ENCODE results near the gene PELI1. TPM values are rescaled to one million over a fixed set of nuclear protein-coding genes. Genes with fewer than 3 reads are reported as not detected.

Gene PELI1
- total RNA-seq, 1 experiment from 2014 or later: 26.2 TPM

GRCh38 chr2:64056021-64056420 lies 88.2 kb downstream of the PELI1 start:
- TF ChIP-seq CTCF (IDR thresholded peaks at IDR 0.05; ENCODE audit: unreplicated experiment): no peak
- H3K27ac Mint-ChIP-seq (ENCODE audit: unreplicated experiment): no peak overlapping the region
- no peaks in the 10 kb centered on the region for H3K4me1 Mint-ChIP-seq (ENCODE audit: low read depth, unreplicated experiment)
- no peaks in the 10 kb centered on the region for H3K9me3 Mint-ChIP-seq (ENCODE audit: low read depth, unreplicated experiment)
- H3K36me3 Mint-ChIP-seq (ENCODE audit: insufficient read depth, unreplicated experiment): no peaks in the 10 kb centered on the region
- intact Hi-C loops (cut with micrococcal nuclease; ENCODE audit: unreplicated experiment): loop anchor here (10.0 kb wide), 1 partner anchor 159 kb away; no protein-coding TSS in a partner anchor
- BruUV-seq (replicated peaks): no TSS peak
- DNase-seq: no peak
- no peak overlapping the region for H3K4me3 Mint-ChIP-seq (ENCODE audit: low read depth, unreplicated experiment)
- H3K27me3 Mint-ChIP-seq (ENCODE audit: unreplicated experiment): no peaks in the 10 kb centered on the region
- CTCF ChIA-PET: no interaction called here

- no peak overlapping the region for H3K27ac Mint-ChIP-seq (ENCODE audit: unreplicated experiment)
- H3K27me3 Mint-ChIP-seq (ENCODE audit: unreplicated experiment): no peaks in the 10 kb centered on the region
- no TSS peak for BruUV-seq (replicated peaks)
- no peak overlapping the region for H3K4me3 Mint-ChIP-seq (ENCODE audit: low read depth, unreplicated experiment)
- CTCF ChIA-PET: interaction anchor here (0.7 to 1.7 kb wide), 3 partner anchors 102 to 273 kb away, joined by 3 to 6 read pairs (median 3); no protein-coding TSS in a partner anchor
- intact Hi-C loops (cut with micrococcal nuclease; ENCODE audit: unreplicated experiment): loop anchor here (10.0 kb wide), 1 partner anchor 160 kb away; no protein-coding TSS in a partner anchor
- no peaks in the 10 kb centered on the region for H3K9me3 Mint-ChIP-seq (ENCODE audit: low read depth, unreplicated experiment)
- H3K36me3 Mint-ChIP-seq (ENCODE audit: insufficient read depth, unreplicated experiment): no peaks in the 10 kb centered on the region
- peaks cover 8% of the 10 kb centered on the region for H3K4me1 Mint-ChIP-seq (ENCODE audit: low read depth, unreplicated experiment)
- no peak for TF ChIP-seq CTCF (IDR thresholded peaks at IDR 0.05; ENCODE audit: unreplicated experiment)
- DNase-seq: no peak
Observed at GRCh38 chr2:64054161-64054915, 89.9 kb downstream of the PELI1 start.

- Mint-ChIP-seq H3K4me3 (ENCODE audit: low read depth, unreplicated experiment) (no peak overlapping the region), H3K4me1 (ENCODE audit: low read depth, unreplicated experiment) (peaks cover 8% of the 10 kb centered on the region), H3K36me3 (ENCODE audit: insufficient read depth, unreplicated experiment) (no peaks in the 10 kb centered on the region), H3K27me3 (ENCODE audit: unreplicated experiment) (no peaks in the 10 kb centered on the region), H3K9me3 (ENCODE audit: low read depth, unreplicated experiment) (no peaks in the 10 kb centered on the region), H3K27ac (ENCODE audit: unreplicated experiment) (no peak overlapping the region)
- BruUV-seq (replicated peaks): no TSS peak
- intact Hi-C loops (cut with micrococcal nuclease; ENCODE audit: unreplicated experiment): loop anchor here (10.0 kb wide), 1 partner anchor 162 kb away; no protein-coding TSS in a partner anchor
- no peak for TF ChIP-seq CTCF (IDR thresholded peaks at IDR 0.05; ENCODE audit: unreplicated experiment)
- DNase-seq: no peak
- CTCF ChIA-PET: interaction anchor here (0.6 to 1.7 kb wide), 2 partner anchors 49 to 259 kb away, joined by 4 to 6 read pairs; no protein-coding TSS in a partner anchor
Observed at GRCh38 chr2:64052463-64053241, 91.6 kb downstream of the PELI1 start.

- Mint-ChIP-seq H3K36me3 (ENCODE audit: insufficient read depth, unreplicated experiment) (no peaks in the 10 kb centered on the region), H3K4me1 (ENCODE audit: low read depth, unreplicated experiment) (peaks cover 8% of the 10 kb centered on the region), H3K9me3 (ENCODE audit: low read depth, unreplicated experiment) (no peaks in the 10 kb centered on the region), H3K4me3 (ENCODE audit: low read depth, unreplicated experiment) (no peak overlapping the region), H3K27me3 (ENCODE audit: unreplicated experiment) (no peaks in the 10 kb centered on the region), H3K27ac (ENCODE audit: unreplicated experiment) (no peak overlapping the region)
- no TSS peak for BruUV-seq (replicated peaks)
- intact Hi-C loops (cut with micrococcal nuclease; ENCODE audit: unreplicated experiment): loop anchor here (1.0 to 10.0 kb wide), 5 partner anchors 93 to 438 kb away; partner anchors contain the start of gene PELI1
- DNase-seq: peak; percentile 70
- CTCF ChIA-PET: interaction anchor here (0.6 to 3.8 kb wide), 9 partner anchors 13 to 438 kb away, joined by 3 to 99 read pairs (median 5); no protein-coding TSS in a partner anchor
- TF ChIP-seq CTCF (IDR thresholded peaks at IDR 0.05; ENCODE audit: unreplicated experiment): peak; percentile 72
Observed at GRCh38 chr2:64049633-64050220, 94.5 kb downstream of the PELI1 start.
